ENCODE data around the gene SH2D5.

DNA sequence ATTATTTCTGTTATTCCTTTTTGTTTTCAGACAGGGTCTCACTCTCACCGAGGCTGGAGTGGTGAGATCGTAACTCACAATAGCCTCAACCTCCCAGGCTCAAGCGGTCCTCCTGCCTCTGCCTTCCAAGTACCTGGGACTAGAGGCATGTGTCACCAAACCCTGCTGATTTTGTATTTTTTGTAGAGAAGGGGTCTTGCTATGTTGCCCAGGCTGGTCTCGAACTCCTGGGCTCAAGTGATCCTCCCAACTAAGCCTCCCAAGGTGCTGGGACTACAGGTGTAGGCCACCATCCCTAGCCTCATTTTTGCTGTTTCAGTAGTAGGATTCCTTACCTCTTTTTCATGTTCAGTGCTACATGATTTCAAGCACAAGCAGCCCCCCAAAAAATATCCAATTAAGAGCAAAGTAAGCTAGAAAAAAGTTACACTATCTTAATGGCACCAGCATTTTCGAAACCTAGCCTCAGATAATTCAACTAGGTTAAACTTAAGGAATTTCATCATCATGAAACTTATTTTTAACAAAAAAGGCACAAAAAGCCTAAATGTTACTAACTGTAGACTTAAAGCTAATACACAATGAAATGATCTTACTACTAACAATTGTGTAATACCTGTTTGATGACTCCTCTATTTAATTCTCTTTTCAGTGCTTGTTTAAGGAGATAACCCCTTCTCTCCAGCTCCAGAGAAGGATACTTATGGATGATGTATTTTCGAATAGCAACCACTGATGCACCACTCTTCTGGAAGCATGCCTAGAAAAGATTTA is 38.0 kb upstream of the SH2D5 start:
- TF ChIP-seq CTCF (IDR thresholded peaks at IDR 0.05) (no peak), POLR2A (IDR thresholded peaks at IDR 0.05) (no peak)

Measured in esophagus squamous epithelium (tissue), 4 donors.